Choroid plexus epithelial cell (primary cell): ENCODE data around the gene MYLK.

Experiments
- DNase-seq: peaks from one replicate; pipeline ENCODE4 v3.0.0-alpha.2; 2010; ENCODE audit warnings: low read depth
- H3K4me3 ChIP-seq: 2 replicates; pipeline ENCODE4 v1.5.1; 2011; ENCODE audit warnings: low read depth, mild to moderate bottlenecking, control low read depth, low read length, moderate library complexity
- TF ChIP-seq, protein P1 (sequence below): conservative IDR thresholded peaks from 2 replicates; pipeline ENCODE4 v1.5.1; 2011; ENCODE audit warnings: low read depth, mild to moderate bottlenecking, control low read depth, inconsistent platforms, low read length, moderate library complexity

Gene MYLK

GRCh38 chr3:123638936-123639689 is 245.0 kb downstream of the MYLK start:
- DNase-seq, result no peak
- TF ChIP-seq, protein P1, sequence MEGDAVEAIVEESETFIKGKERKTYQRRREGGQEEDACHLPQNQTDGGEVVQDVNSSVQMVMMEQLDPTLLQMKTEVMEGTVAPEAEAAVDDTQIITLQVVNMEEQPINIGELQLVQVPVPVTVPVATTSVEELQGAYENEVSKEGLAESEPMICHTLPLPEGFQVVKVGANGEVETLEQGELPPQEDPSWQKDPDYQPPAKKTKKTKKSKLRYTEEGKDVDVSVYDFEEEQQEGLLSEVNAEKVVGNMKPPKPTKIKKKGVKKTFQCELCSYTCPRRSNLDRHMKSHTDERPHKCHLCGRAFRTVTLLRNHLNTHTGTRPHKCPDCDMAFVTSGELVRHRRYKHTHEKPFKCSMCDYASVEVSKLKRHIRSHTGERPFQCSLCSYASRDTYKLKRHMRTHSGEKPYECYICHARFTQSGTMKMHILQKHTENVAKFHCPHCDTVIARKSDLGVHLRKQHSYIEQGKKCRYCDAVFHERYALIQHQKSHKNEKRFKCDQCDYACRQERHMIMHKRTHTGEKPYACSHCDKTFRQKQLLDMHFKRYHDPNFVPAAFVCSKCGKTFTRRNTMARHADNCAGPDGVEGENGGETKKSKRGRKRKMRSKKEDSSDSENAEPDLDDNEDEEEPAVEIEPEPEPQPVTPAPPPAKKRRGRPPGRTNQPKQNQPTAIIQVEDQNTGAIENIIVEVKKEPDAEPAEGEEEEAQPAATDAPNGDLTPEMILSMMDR, result no peak
- H3K4me3 ChIP-seq, result no peak overlapping the region

GRCh38 chr3:123637841-123638240 is 246.3 kb downstream of the MYLK start:
- DNase-seq, result no peak
- TF ChIP-seq, protein P1, result no peak
- no peak overlapping the region for H3K4me3 ChIP-seq

- TF ChIP-seq, protein P1, result no peak
- no peak overlapping the region for H3K4me3 ChIP-seq
- no peak for DNase-seq
Observed at GRCh38 chr3:123637131-123637530, 247.0 kb downstream of the MYLK start.

DNA sequence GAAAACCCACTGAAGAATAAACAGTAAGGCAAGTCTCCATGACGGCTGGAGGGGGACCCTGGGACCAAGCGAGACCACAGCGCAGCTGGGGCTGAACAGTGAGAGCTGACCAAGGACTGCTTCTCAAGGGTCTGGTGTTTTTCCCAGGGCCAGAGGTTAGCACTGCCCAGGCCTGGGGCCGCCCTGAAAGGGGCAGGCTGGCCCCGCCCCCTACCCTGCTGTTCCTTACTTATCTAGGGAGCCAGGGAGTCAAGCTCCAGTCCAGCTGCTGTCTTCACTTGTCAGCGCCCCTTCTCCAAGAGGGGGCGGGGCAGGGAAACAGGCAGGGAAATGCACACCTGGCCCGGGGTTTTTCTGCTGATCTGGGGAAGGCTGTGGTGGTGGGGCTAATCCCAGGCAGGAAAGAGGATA is 247.7 kb downstream of the MYLK start:
- DNase-seq, result no peak
- no peak overlapping the region for H3K4me3 ChIP-seq
- TF ChIP-seq, protein P1, result no peak

DNA sequence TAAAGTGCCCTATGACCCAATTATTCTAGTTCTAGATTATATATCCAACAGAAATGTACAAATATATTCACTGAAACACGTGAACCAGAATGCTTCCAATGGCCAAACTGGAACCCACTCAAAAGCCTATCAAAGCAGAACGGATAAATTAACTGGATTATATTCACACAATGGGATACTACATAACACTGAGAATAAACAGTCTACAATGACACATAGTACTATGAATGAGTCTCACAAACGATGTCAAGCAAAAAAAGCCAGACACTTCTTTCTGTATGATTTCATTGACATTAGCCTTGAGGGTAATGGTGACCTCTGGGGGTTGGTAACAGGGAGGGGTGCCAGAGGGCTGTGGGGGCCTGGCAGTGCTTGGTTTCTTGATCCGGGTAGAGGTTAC is 248.4 kb downstream of the MYLK start:
- no peak for DNase-seq
- TF ChIP-seq, protein P1, result no peak
- H3K4me3 ChIP-seq, result no peak overlapping the region

- H3K4me3 ChIP-seq, result no peak overlapping the region
- no peak for DNase-seq
- TF ChIP-seq, protein P1, result no peak
Observed at GRCh38 chr3:123635217-123635616, 248.9 kb downstream of the MYLK start.
